KG1 (cell line): Measurements from ENCODE around the gene SYNGR2.
A peak's percentile ranks its signal among the peaks of the same experiment; 100 is the strongest.

Experiments used
- DNase-seq: peaks from one replicate; lab custom pipeline; 2025; lab: John Stamatoyannopoulos, UW

SYNGR2 gene

GRCh38 chr17:78168242-78168902 lies at the start of gene SYNGR2:
TSS of gene SYNGR2 (plus strand) at chr17:78168581. CDS start at chr17:78168617, 36 bp downstream.
- peak; percentile 72 for DNase-seq

- DNase-seq, result no peak
Observed at GRCh38 chr17:78118801-78119241, 49.6 kb upstream of the SYNGR2 start.

- no peak for DNase-seq
Observed at GRCh38 chr17:78120537-78120936, 47.8 kb upstream of the SYNGR2 start.

- no peak for DNase-seq
Observed at GRCh38 chr17:78120971-78121800, 47.2 kb upstream of the SYNGR2 start.

GRCh38 chr17:78121801-78122215 lies 46.6 kb upstream of the SYNGR2 start:
- no peak for DNase-seq

GRCh38 chr17:78122216-78122930 lies 46.0 kb upstream of the SYNGR2 start:
- no peak for DNase-seq

GRCh38 chr17:78122931-78123249 lies 45.5 kb upstream of the SYNGR2 start:
- no peak for DNase-seq

- DNase-seq, result no peak
Observed at GRCh38 chr17:78123258-78123929, 45.0 kb upstream of the SYNGR2 start.

GRCh38 chr17:78124081-78124835 lies 44.1 kb upstream of the SYNGR2 start:
- DNase-seq, result no peak

- no peak for DNase-seq
Observed at GRCh38 chr17:78124836-78125137, 43.6 kb upstream of the SYNGR2 start.

- DNase-seq, result no peak
Observed at GRCh38 chr17:78125138-78125913, 43.1 kb upstream of the SYNGR2 start.

GRCh38 chr17:78125976-78126894 lies 42.1 kb upstream of the SYNGR2 start:
- no peak for DNase-seq

- DNase-seq, result no peak
Observed at GRCh38 chr17:78126895-78127238, 41.5 kb upstream of the SYNGR2 start.

- DNase-seq, result peak; percentile 58
Observed at GRCh38 chr17:78127239-78127887, 41.0 kb upstream of the SYNGR2 start.

GRCh38 chr17:78127888-78128550 lies 40.4 kb upstream of the SYNGR2 start:
- DNase-seq, result no peak

- DNase-seq, result peak; percentile 40
Observed at GRCh38 chr17:78128551-78129350, 39.6 kb upstream of the SYNGR2 start, which contains the start of gene TMC6. TSS of gene TMC6 (minus strand) at chr17:78128755. CDS start at chr17:78126832, 1,923 bp downstream.

- DNase-seq, result no peak
Observed at GRCh38 chr17:78129351-78130089, 38.9 kb upstream of the SYNGR2 start.
